HG03558 (cell line): ENCODE measurements around the gene CHRM5.

Experiments used
- ATAC-seq: cut with Tn5 transposase; IDR thresholded peaks from one replicate; pipeline ENCODE4 v1.9.1; 2021; ENCODE audit warnings: moderate number of reproducible peaks; ENCODE audit not compliant: unreplicated experiment; ENCODE audit errors: extremely low read depth

The CHRM5 gene

DNA sequence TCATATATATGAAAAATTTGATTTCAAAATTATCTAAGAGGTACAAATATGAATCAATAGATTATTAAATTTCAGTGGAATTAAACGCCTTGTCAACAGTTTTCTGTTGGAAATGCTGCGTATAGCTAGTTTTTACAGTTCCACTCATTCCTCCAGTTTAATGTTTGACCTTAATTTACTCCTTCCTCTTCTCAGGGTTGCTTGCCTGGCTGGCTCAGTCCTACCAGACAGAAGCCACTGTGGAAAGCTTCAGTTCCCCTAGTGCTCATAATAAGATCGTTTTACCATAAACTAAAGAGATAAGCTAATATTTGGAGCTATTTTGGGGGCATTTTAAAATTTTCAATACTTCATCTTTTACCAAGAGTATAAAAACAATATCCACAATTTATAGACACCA is 110.6 kb downstream of the CHRM5 start:
- no peak for ATAC-seq

DNA sequence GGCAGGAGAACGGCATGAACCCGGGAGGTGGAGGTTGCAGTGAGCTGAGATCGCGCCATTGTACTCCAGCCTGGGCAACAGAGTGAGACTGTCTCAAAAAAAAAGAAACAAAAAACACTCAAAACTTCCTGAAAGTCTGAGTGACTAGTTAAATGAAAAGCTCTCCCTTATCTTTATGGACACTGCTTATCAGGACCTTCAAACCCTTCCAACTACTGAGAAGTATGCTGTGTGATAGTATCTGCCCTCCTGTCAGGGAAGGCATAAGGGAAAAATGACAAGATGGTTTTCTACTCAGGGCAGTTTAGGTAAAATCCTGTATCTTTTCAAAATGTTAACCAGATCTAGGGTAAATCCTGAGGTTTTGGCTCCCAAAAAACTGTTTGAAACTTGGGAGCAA is 111.6 kb downstream of the CHRM5 start:
- ATAC-seq = no peak

DNA sequence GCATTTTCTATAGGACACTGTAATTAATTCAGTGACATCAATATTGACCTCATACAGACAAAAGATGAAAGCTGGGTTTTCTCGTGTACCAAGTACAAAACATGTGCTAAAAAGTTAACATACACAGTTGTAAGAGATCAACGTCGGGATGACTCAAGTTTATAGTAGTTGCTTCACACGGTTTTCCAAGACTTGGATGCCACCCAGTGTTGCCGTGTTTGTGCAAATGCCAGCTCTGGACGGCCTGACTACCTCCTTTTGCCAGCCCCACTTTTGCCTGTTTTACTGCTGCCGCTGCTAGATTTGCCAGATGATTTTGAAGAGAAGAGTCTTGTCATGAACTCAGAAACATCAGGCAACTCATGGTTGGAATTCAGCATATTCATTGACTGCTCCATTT is 115.8 kb downstream of the CHRM5 start:
- ATAC-seq = no peak

DNA sequence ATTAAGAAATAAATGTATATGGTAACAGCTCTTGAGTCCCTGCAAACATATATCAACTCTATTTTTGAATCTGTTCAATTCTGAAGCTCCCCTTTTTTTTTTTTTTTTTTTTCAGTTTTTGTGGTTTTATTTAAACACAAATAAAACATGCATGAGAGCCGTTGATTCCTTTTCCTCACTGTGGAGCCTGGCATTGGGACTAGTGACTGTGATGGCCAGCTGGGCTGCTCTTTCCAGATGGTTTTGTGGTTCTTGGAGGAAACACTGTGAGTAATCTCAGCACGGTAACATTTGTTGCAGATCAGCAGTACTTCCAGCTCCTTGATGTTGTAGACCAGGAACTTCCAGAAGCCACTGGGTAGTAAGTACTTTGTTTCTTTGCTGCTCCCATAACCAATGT is 117.4 kb downstream of the CHRM5 start:
- ATAC-seq = no peak

DNA sequence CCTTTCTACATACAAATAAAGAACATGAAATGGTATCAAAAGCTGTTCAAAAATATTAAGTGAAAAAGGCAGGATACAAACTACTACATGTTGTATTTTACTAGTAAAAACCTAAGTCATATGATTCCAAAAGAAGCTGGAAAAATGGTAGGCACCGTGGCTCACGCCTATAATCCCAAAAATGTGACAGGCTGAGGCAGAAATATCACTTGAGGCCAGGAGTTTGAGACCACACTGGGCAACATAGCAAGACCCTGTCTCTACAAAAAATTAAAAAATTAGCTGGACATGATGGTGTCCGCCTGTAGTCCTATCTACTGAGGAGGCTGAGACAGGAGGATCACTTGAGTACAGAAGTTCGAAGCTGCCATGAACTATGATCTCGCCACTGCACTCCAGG is 131.6 kb downstream of the CHRM5 start:
- no peak for ATAC-seq

DNA sequence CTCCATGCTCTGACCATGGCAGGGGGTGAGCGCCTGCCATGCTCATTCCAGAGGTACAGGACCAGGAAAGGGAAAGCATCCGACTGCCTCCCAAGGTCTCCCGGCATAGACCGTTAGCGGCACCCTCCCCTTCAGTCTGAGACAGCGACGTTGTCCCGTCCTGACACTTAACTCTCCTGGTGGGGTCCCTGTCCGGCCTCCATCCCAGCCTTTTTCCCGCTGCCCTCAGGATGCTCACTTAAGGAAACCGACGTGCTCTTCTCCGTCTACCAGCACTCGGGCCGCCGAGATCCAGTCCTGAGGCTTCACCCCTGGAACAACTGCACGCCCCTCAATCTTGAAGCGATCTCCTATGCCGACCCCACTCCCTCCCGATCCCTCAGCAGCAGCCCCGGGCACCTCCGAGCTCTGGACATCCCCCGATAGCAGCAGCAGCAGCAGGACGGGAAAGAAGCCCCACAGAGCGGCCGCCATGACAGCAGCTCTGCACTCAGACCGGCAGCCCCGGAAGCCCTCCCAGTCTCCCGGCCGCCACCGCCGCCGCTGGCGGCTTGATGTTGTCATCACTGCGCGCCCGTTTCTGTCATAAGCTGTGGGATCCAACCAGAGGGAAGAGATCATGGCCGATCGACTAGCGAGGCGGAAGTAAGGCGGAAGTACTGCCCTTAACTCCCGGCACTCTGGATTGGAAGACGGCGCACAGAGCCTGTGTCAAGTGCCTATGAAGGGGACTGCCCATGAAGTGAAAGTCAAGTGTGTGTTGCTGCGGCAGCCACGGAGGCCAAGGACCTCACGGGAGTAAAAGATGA is 133.3 kb downstream of the CHRM5 start, which contains the start of the genes EMC7 and PGBD4:
Gene EMC7, minus strand, starts transcription at position 497 of the 809 bp plus-strand sequence. Its CDS starts 23 bp downstream, at position 474.
Gene PGBD4, plus strand, starts transcription at position 718 of the 809 bp plus-strand sequence. CDS start 449 bp downstream, outside the sequence.
- ATAC-seq = peak; percentile 92

DNA sequence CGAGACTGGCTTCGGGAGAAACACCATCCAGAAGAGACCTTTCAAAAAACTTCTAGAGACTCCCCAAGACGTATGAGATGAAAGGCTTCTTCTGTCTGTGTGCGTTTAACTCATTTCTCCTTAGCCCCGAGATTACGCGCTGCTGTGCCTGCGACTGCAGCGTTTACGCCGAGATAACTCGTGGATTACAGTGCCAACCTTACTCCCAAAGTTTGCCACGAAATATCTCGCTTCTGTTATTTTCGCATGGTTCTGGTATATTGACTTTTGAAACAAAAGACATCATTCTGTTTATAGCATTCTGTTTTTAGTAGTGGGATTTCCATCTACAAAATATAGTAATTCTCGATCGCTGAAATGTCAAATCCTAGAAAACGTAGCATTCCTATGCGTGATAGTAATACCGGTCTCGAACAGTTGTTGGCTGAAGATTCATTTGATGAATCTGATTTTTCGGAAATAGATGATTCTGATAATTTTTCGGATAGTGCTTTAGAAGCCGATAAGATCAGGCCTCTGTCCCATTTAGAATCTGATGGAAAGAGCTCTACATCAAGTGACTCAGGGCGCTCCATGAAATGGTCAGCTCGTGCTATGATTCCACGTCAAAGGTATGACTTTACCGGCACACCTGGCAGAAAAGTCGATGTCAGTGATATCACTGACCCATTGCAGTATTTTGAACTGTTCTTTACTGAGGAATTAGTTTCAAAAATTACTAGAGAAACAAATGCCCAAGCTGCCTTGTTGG is 134.1 kb downstream of the CHRM5 start:
- no peak for ATAC-seq

DNA sequence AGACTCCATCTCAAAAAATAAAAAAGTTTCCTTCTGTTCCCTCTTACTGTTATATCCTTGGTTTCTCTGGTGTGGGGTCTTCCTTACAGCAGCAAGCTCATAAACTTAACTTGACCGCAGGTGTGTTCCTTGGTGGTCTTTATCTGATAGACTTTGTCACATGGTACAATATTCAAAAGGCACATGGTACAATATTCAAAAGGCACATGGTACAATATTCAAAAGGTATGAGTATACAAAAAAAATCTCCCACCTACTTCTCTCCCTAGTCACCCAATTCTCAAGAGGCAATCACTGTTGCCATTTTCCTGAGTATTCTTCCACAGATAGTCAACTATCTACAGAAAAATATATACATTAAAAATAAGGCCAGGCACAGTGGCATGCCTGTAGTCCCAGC is 138.1 kb downstream of the CHRM5 start:
- ATAC-seq = no peak

DNA sequence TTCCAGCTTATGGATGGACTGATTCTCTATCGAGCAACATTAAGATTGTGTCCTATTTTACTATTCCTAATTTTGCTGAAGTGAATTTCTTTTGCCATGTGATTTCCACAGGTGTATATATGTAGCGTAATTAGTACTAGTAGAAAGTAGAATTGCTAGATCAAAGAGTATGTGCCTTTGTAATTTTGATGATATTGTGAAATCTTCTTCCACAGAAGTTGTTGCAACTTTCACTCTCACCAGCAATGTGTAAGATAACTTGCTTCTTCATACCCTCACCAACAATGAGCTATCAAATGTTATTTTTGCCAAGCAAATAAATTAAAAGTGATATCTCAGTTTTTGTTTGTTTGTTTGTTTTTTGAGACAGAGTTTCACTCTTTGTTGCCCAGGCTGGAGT is 139.0 kb downstream of the CHRM5 start:
- ATAC-seq = no peak

DNA sequence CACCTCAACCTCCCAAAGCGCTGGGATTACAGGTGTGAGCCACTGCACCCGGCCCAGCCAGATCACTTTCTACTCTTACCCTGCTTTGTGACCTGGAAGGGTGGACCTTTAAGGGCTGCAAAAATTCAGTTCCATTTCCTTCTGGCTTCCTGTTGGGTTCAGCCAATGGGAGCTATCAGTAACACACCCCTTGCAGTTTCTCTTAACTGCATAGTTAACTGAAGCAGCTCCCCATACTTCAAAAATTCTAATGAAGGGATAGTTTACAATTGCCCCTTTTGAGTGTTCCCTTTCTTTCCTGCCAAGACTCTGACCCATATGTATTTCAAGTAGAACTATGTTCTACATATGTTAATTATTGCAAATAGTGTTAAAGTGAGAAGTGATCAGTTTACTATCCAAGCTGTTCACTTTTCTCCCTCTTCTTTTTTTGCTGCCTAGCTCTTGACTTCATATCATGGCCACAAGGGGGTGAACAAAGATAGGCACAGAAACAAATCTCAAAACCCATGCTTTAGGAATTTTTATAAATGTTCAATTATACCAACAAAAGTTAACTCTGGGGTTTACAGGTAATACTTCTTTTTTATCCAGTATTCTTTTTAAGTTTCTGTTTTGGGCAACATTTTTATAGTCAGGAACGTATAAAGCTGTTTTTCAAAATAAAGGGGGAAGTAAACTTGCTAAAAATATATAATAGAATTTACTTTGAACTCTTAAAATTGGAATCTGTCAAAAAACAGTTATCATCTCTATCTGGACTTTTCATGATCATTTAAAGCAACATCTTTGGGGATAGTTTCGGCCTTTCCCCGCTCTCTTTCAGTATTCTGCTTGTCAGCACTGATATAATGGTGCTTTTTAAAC is 141.7 kb downstream of the CHRM5 start:
- no peak for ATAC-seq

DNA sequence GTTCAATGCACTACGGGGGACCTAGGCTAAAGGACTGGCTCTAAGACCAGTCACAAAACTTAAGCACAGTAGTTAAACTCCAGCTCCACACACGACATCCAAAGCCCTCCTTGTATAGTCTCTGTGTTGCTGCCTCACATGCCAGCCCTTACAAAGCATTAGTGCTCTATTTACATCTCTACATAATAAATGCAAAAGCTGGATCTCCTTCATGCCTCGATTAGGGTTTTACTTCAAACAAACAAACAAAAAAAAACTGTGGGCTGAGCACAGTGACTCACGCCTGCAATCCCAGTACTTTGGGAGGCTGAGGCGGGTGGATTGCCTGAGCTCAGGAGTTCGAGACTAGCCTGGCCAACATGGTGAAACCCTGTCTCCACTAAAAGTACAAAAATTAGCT is 143.2 kb downstream of the CHRM5 start:
- no peak for ATAC-seq

DNA sequence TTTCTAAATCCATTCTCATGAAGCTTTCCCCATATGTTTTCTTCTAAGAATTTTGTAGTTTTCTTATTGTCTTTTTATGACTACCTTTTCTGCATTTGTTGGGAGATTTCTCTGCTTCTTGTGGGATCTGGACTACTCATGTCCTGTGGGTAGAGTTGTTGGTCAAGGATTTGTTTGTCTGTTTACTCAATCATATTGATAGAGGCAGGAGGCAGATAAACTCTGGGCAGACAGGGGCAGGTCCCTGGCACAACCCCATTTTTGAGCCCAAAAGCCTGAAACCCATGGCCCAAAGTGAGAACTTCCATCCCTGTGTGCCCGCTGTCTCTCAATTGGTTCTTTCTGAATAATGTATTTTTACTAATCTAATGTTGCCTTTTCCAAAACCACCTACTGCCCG is 145.9 kb downstream of the CHRM5 start:
- no peak for ATAC-seq

DNA sequence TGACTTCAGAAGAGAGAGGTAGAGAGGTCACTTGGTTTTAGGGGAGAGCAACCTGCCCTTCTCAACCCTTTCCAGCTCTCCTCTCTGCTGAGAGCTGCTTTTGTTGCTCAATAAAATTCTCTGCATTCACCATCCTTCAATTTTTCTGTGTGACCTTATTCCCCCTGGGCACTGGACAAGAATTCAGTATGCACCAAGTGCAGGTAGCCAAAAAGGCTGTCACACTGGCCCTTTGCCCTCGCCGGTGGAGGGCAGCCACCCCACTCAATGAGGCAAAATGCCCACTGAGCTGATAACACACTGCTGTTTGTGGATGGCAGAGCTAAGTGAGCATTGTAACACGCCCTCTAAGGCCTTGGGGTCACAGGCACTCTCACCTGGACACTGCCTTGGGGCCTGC is 146.4 kb downstream of the CHRM5 start:
- ATAC-seq = no peak

DNA sequence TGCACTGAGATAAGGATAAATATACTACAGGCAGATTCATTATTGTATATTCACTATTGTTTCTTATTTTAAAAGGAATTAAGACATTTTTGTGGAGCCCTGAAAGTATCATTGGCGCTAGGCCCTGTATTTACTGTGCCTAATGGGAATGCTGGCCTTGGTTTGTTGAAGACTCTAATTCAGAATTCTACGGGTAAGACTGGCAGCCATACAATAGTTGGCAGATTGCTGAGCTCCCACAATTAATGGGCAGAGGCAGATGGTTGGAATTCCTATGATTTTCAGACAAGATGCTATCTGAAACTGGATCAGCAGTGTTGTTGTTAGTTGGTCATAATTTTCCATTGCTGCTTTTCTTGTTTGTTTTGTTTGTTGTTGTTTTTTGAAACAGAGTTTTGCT is 148.3 kb downstream of the CHRM5 start:
- no peak for ATAC-seq
